GF-D8 (cell line): ENCODE data around the gene NAALADL1.

Source experiments
- DNase-seq: peaks from one replicate; lab custom pipeline; 2025; lab: John Stamatoyannopoulos, UW

NAALADL1 gene

DNA sequence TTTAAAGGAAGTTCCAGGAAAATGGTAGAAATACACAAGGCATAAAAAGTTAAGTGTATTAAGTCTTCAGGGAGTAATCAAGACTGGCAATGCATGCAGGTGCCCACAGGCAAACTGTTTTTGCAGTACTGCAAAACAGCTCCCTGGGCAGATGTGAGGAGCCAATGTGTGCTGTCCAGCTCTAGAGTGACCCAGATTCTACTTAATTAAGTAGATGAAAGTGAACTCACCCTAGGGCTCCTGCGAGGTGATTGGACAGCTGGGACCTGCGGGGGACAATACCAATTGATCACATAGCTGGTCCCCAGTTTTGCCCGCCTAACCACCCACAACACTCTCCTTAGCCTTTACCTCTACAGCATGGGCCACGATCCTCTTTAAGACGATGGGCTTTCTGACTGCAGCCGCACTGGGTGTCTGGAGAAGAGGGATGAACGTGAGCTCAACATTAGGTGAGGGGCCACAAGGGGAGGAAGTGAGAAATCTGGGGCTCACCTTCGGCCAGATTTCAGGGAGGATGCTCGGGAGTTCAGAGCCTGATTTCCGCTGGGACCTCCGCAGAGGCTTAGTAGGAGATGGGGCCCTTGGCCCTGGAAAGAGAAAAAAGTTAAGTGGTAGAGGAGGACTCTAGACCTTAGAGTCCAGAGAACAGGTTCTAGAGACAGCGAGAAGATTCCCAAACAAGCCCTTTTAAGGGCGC lies 24.9 kb upstream of the NAALADL1 start:
- no peak for DNase-seq

DNA sequence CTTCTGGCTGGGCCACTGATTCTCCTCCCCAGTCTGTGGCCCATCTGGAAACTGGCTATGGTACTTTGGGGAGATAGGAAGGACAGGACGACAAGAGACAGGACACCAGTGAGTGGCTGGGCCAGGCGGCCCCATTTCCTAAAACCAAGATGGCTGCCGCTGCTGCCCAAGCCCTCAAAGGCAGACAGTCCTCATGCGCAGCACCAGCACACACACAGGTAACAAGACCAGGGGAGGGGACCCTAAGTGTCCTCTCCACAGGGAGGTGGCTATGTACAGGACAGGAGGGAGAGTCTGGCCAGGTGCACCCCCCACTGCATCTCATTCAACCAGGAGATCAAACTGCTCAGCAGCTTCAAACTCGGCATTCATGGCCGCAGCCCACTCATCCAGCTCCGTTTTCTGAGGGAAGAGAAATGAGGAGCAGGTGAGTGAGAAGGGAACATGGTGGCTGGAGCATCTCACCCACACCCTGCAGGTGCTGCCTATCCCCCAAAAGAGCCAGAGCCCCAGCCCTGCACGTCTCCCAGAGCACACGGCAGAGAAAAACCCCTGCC lies 20.5 kb upstream of the NAALADL1 start:
- DNase-seq = no peak

DNA sequence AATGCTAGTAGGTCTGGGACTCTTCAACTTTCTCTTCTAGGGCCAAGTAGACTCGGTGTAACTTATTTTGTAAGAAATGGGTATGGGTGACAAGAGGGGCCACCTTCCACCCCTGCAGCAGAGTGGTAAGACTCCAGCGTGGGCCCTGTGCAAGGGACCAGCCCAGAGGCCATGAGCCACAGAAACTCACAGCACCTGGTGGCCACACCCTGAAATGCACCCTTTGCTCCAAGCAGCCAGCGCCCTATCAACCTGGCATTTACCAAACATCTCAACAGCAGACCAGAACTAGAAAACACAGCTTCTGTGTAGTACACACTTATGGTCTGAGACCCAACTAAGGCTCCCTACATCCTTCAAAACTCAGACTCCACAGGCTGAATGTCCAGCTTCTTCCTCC lies 19.8 kb upstream of the NAALADL1 start:
- no peak for DNase-seq

DNA sequence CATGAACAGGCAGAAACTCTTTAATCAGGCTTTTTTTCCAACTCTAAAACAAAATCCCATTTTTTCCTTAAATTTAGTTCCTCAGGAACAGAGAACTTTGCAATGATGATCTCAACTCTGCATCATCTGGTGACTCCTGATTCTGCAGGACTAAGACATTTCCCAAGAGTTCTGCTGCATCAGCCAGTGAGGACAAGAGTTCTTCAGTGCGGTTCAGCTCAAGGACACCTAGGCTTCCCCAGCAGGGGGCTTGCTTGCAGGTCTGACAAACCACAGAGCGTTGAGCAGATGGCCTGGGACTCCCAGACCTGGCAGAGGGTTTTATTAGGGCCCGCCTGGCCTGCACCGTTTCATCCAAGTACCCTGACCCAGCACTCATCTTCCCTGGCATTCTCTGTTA lies 19.1 kb upstream of the NAALADL1 start:
- DNase-seq = no peak

DNA sequence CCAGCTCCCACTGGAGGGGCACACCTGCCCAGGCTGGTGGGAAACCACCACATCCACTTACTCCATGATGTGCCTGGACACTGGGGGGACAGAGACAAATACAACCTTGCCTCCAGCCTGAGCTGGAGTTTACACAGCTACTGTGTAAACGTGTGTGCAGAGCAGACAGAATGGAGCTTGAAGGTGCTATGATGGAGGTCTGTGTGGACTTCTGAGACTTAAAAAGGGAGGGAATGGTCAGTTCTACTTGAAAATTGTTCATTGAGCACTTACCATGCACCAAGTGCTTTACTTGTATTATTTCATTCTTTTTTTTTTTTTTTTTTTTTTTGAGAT lies 14.2 kb upstream of the NAALADL1 start:
- no peak for DNase-seq

DNA sequence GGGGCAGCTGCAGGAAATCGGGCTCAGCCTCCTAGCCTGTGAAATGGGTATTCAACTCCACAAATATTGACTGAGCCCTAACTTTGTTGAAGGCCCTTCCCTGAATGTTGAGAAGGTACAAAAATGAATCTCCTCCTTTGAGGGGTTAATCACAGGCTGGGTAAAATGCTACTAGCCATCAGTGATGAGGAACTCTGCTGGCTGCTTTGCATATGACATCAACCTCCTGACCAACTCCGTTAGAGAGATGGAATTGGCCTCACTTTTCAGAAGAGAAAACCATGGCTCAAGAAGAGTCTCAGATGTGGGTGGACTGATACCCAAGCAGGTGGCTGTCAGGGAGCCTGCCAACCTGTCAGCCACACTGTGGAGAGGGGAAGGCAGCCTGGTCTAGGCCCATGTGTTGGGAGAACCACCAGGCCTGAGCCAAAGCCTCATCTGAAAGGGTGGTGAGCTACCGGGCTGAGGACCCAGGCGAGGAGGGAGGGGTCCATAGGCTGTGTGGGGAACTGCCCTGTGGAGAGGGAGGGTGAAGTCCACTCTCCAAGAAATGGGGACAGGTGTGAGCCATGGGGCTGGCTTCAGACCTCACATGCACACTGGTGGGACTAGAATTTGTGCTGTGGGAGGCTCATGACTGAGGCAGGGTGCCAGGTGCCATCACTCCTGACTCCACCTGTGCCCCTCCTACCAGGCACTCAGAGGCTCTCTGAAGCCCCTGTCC lies 13.7 kb upstream of the NAALADL1 start:
- DNase-seq = no peak

DNA sequence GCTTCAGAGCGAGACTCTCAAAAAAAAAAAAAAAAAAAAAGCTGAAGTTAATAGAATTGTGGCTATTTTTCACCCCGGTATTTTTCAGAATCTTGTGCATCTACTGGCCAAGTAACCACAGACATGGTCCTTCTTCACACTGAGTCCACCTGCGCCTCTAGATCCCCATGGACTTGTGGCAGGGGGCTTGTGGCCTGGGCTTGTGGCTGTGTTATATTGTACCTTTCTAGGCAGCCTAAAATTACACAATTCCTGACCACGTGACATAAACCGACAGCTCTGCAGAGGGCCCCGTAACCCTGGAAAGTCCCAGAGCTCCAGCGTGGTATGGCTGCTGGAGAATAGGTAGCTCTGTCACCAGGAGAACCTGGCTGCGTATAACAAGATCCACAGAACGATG lies 10.9 kb upstream of the NAALADL1 start:
- peak; percentile 56 for DNase-seq

DNA sequence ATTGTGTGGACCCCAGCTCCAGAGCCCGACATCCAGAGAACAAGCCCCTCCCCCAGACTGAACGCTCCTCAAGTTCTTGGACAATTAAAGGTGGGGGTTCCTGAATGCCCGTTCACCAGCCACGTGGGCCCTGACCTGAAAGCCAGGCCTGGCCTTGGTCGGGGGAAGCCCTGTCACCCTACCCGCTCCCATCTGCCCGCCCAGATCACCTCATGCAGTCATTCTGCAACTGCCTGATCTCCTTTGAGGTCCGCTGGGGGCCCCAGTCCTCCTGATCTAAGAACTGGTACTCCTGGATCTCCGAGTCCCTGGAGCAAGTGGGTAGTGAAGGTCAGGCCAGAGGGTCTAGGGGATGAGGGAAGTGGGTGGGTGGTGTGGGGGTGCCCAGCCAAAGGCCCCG lies 9.1 kb upstream of the NAALADL1 start:
- DNase-seq = no peak

DNA sequence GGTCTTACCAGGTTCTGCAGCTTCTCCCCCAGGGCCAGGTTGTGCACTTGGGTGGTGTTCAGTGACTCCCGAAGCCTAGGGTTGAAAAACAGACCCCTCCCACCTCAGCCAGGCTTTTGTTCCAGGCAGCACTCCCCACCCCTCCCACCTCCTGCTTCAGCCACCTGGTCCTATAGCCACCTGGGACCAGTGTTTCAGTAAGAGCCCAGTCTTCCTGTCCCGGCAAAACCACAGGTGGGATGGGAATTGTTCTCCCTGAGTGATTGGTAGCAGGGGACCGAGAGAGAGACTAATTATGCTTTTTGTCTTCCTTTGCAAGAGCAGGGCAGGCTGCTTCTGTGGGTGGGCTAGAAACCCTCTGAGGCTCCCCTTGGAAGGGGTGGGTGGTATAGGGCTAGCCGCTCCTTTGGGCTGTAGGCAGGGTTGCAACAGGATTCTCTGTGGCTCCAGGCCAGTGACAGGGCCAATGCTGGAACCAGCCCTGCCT lies 8.5 kb upstream of the NAALADL1 start:
- DNase-seq = no peak

DNA sequence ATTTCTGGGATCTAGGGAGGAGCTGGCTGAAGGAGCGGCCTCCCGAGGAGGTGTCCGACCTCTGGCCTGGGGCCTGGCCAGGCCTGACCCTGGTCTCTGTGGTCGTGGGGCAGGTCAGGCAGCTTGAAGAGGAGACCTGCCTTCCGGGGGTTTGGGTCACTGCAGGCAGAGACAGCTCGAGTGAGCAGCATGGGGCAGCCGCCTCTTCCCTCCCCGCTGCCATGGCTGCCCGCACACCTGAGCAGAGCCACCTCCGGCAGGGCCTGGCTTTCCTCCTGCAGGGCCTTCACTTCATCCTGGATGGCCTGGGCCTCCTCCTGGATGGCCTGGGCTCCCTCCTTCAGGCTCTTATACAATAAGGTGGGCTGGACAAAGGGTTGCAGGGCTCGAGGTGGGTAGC lies 8.0 kb upstream of the NAALADL1 start:
- no peak for DNase-seq

DNA sequence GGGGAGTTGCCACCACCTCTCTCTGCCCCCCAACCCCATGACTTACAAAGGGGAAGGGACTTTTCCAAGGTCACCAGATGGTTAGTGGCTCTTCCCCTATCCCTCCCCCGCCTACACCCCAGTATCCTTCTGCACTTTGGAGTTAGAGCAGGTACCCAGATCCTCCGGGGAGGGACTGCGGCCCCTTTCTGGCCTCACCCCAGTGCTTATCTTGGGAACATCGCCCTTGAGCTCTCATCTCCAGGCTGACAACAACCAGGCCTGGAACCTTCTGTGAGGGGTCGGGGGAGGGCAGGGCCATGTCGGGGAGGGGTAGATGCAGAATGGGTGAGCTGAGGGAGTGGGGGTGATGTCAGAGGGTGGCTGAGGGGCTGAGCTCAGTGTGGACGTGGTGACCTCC lies 7.5 kb upstream of the NAALADL1 start:
- no peak for DNase-seq

DNA sequence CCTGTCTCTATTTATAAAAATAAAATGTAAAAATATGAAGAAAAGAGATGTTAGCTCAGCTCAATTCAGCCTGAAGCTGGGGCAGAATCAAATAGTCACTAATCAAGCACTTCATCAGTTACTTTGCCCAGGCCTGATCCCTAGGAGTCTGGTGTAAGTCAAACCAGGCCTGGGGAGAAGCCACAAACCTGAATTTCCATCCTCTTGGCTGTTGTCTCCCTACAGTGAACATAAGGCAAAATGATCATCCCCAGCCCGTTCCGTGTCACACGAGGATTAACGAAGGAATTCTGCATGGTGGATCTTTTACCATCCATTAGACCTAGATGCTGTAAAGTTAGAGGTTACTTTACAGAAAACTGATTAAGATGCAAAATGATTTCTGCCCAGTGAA lies 6.5 kb upstream of the NAALADL1 start:
- no peak for DNase-seq

DNA sequence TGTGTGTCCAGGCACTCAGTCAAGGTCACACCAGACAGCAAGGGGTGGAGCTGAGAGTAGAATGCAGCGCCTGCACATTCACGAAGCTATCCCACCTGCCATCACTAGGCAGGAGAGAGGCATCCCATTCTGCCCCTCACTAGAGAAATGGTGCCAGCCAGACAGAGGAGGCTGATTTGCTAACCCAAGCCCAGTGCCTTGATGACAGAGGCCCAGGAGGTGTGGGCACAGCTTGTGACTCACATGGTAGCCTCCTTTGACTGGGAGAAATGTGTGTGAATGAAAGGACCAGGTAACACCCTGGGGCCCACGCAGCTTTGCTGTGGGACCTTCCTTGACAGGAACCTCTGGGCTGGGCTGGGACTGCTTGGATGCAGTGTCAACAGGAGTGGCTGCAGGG lies 5.2 kb upstream of the NAALADL1 start:
- DNase-seq = no peak

DNA sequence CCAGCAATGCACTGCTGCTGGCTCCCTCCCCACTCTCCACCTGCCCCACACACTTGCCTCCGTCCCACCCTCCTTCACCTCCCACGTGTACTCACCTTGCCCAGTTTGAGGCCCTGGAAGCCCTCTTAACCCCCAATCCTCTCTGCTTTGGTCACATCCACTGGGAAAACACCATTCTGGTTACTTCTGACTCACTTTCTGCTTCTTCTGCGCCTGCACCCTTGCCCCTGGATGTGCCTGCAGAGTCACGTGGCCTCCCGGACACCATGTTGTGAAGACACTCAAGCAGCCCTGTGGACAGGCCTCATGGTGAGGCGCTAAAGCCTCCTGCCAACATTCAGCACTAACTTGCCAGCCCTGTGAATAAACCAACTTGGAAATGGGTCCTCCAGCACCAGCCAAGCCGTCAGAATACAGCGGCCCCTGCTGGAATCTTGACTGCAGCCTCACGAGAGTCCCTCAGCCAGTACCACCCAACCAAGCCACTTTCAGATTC lies 2.6 kb upstream of the NAALADL1 start:
- DNase-seq = no peak

DNA sequence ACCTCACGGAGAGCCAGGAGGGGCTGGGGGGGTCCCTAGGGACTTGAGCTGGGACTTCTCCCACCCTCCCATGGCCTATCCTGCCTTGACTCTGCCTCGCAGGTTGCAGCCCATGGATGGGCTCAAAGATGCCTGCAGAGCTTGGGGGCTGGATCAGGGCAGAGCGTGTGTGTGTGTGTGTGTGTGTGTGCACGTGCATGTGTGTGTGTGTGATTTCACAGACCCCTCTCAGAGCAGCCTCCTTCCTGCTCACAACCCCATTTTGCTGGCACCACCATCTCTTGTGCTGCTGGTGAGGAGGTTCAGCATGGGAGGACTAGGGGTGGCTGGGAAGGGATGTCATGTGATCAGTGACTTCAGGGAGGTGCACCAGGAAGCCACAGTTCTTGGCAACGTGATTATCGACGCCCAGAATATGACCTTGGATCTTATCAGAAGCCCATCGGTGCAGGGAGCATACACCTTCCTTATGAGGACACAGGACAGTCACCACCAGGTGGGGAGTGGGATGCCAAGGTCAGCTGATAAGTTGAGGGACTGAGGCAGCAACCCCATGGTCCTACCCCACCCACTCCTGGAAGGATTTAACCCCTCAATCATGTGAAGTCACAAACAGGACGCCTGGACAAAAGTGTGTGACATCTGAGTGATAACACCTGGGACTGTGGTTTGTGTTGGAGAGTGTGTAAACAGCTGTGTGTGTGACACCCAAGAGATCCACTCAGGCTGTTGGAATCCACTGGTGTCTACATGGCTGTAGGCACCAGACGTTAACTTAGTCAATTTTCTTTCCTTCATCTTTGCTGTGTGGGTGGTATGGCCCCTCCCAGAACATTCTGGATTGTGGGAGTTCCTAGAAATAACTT lies 1.8 kb upstream of the NAALADL1 start:
- DNase-seq = no peak

DNA sequence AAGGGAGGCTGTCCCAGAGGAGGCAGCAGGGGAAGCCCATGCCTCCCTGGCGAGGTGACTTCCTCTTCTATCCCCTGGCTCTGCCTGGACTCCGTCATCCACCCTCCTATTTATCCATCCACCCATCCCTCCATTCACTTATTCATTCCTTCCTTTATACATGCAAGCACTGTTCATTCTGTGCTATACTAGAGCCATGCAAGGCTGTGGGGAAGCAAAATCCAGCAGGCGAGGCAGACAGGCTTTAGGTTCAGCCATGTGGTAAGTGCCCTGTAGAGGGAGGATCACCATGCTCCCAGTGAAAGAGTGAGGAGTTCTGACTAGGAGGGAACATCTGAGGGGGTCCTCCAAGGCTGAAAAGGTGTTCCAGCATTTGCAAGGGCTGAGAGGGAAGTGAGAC lies 1.2 kb upstream of the NAALADL1 start:
- no peak for DNase-seq

DNA sequence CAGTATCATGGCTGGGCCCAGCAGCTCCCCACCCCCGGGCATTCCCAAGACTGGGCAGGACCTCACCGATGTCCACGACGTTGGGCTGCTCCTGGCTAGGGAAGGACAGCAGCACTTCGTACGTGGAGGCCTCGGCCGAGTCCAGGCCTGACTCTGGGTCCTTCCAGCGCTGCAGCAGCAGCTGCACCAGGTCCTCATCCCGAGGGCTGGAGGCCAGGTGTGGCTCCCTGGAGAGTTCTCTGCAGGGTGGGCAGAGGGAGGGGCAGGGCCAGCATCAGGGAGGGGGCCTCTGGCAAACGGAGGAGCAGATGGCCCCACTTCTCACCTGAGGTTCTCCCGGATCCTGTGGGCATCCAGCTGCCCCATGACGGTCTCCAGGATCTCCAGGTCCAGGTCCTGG lies 341 bp downstream of the NAALADL1 start:
- no peak for DNase-seq

DNA sequence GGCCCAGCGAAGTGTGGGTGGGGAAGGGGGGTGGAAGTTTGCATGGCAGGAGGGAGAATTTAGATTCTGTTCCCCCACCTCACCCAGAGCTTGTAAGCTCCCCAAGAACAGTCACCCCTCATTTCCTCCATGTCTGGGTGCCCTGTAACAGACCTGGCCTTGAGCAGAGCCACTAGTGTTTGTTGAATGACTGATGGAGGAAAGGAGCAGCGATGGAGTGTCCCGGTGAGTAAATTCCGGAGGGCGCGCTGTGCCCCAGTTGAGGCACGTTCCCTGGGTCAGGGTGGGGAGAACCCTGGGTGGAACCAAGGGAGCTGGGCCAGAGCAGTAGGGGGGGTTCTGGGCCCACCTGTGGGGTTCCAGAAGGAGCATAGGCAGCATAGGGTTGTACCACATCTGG lies 827 bp downstream of the NAALADL1 start:
- DNase-seq = no peak

DNA sequence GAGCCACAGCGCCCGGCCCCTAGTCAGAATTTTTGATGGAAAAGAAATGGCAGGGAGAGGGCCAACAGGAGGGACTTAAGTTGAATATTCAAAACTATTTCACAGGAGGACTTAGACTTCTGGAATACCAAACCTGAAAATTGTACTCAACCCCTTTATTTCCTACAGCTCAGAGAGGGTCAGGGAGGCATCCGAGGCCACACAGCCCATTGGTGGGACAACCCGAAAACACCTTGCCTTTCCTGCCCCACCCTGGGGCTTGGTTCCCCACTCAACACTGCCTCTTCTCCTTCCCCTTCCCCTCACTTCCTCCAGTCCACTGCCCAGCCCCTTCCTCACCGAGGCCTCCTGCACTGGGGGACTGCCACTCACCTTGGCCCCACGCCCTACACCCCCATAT lies 1.4 kb downstream of the NAALADL1 start:
- DNase-seq = no peak

DNA sequence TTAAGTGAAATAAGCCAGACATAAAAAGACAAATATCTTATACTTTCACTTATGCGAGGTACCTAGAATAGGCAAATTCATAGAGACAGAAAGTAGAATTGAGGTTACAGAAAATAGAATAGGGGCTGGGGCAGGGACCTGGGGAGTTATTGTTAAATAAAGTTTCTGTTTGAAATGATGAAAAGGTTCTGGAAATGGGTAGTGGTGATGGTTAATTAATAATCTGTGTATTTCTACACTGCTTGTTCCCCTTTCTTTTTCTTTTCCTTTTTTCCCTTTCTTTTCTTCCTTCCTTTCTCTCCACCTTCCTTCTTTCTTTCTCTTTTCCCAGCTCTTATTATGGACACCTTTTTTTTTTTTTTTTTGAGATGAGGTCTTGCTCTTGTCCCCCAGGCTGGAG lies 2.8 kb downstream of the NAALADL1 start:
- DNase-seq = no peak

DNA sequence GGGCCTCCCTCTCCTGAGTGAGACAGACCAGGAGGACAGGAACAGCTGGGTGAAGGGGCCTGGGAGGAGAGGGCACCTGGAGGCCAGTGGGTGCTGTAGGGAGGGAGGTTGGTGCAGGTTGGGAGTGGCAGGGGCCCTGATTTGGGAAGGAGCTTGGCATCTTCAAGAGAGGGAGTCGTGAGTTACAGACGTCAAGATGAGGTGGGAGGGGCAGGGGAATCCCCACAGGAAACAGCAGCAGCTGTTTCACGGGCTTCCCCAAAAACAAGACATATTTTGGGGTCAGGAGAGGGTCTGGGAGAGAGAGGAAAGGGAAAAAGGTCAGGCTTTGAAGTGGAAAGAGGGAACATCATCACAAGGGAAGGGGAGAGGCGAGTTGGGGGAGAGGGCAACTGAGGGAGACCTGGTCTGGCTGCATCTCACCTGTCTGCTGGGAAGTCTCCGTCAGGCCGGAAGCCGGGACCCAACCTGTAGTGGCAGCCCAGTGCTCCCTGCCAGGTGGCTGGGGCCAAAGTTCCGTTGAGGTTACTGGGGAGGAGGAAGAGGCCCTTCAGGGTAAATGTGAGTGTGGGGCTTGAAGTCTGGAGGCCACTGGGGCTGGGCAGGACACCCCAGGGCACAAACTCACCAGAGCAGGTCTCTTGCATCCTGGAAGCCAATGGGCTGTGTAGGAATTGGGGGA lies 4.4 kb downstream of the NAALADL1 start:
- DNase-seq = no peak

DNA sequence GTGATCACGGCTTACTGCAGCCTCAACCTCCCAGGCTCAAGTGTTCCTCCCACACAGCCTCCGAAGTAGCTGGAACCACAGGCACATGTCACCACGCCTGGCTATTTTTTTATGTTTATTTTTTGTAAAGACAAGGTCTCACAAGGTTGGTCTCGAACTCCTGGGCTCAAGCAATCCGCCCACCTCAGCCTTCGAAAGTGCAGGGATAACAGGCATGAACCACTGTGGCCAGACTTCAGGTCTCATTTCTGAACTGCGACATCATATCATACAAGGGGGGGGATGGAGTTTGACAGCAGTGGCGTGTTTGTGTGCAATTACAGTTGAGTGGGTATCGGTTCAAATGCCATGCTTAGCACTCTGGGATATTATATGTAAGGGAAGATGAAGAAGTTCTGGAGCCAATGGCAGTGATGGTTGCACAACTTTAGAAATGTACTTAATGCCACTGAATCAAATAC lies 6.9 kb downstream of the NAALADL1 start:
- DNase-seq = no peak
